KBM-7 (cell line): Measurements from ENCODE around the gene STAT4.
A peak's percentile ranks its signal among the peaks of the same experiment; 100 is the strongest.
"Not testable (repeated sequence)": the region's sequence is repeated elsewhere in the genome, so short reads cannot be mapped to it uniquely, and the experiment has no call there.

Experiments
- DNase-seq: peaks from one replicate; pipeline ENCODE4 v3.0.0-alpha.2; 2015
- in situ Hi-C: fragments of 300-500 bp; cut with MboI; formaldehyde crosslinking; loops from 2 replicates; pipeline ENCODE4 v1.14.3; 2020; ENCODE audit warnings: low sequenced_read_pairs, low pct_unique_long_range_greater_than_20kb, mixed read lengths

The STAT4 gene

GRCh38 chr2:191012346-191012745 is 138.4 kb downstream of the STAT4 start:
- in situ Hi-C loops, result no loop called here

GRCh38 chr2:191010887-191011885 is 139.6 kb downstream of the STAT4 start:
- in situ Hi-C loops, result no loop called here
- DNase-seq, result no peak

More at GRCh38 chr2:191012346-191012745, 138.4 kb downstream of the STAT4 start:
- DNase-seq, result no peak

GRCh38 chr2:191009541-191010374 is 141.0 kb downstream of the STAT4 start:
- in situ Hi-C loops, result no loop called here
- no peak for DNase-seq

GRCh38 chr2:191008286-191008685 is 142.5 kb downstream of the STAT4 start:
- in situ Hi-C loops, result no loop called here
- no peak for DNase-seq

GRCh38 chr2:191006997-191007783 is 143.6 kb downstream of the STAT4 start:
- no peak for DNase-seq
- in situ Hi-C loops, result no loop called here

GRCh38 chr2:191006297-191006696 is 144.5 kb downstream of the STAT4 start:
- DNase-seq, result no peak
- in situ Hi-C loops, result no loop called here

- in situ Hi-C loops, result no loop called here
- DNase-seq, result no peak
Measured at GRCh38 chr2:191003405-191004309, 147.1 kb downstream of the STAT4 start.

GRCh38 chr2:191001624-191002023 is 149.2 kb downstream of the STAT4 start:
- no peak for DNase-seq
- in situ Hi-C loops, result no loop called here

- in situ Hi-C loops, result no loop called here
- no peak for DNase-seq
Measured at GRCh38 chr2:191001032-191001431, 149.8 kb downstream of the STAT4 start.

- in situ Hi-C loops, result no loop called here
- DNase-seq, result no peak
Measured at GRCh38 chr2:190999949-191000665, 150.7 kb downstream of the STAT4 start.

- in situ Hi-C loops, result no loop called here
- DNase-seq, result no peak
Measured at GRCh38 chr2:190999058-190999457, 151.7 kb downstream of the STAT4 start.

GRCh38 chr2:190997526-190998113 is 153.2 kb downstream of the STAT4 start:
- in situ Hi-C loops, result no loop called here
- no peak for DNase-seq

- no peak for DNase-seq
- in situ Hi-C loops, result no loop called here
Measured at GRCh38 chr2:190996947-190997346, 153.8 kb downstream of the STAT4 start.

GRCh38 chr2:190996338-190996946 is 154.4 kb downstream of the STAT4 start:
- DNase-seq, result peak; percentile 54
- in situ Hi-C loops, result no loop called here

- DNase-seq, in situ Hi-C loops: not testable (repeated sequence)
Measured at GRCh38 chr2:190995315-190995714, 155.5 kb downstream of the STAT4 start.

- in situ Hi-C loops, result no loop called here
- no peak for DNase-seq
Measured at GRCh38 chr2:190994148-190994547, 156.6 kb downstream of the STAT4 start.

- in situ Hi-C loops, result no loop called here
- no peak for DNase-seq
Measured at GRCh38 chr2:190993292-190993643, 157.5 kb downstream of the STAT4 start.
